ENCODE results near the gene MRPL9. TPM values are rescaled to one million over a fixed set of nuclear protein-coding genes. Genes with fewer than 3 reads are reported as not detected.

Gene MRPL9
- total RNA-seq, 1 donor from 2014 or later: 58.5 TPM

DNA sequence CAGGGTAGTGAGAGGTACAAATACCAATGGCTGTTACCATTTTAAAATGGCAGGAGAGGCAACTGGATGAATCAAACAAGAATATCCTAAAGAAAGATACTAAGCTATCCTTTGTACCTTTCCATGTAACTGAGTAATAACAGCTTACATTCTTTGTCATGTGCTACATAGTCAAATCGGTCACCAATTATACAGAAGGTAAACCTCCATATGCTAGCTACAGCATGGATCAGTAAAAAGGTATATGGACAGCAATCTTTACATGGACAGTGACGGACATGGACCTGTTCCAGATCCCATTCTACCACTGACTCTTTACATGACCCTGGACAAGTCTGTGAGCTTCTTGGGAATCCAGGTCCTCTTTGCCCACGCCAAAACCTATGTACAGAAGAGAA, 13.4 kb upstream of the MRPL9 start:
- H3K9me3 Mint-ChIP-seq (ENCODE audit: unreplicated experiment): peaks cover 3% of the 10 kb centered on the region
- no peak overlapping the region for H3K4me3 Mint-ChIP-seq (ENCODE audit: unreplicated experiment)
- Histone ChIP-seq H3K4me1 (ENCODE audit: insufficient read depth, low read length) (no peaks in the 10 kb centered on the region), H3K4me2 (ENCODE audit: low read length) (no peak overlapping the region), H3K79me2 (ENCODE audit: insufficient read depth, low read length) (no peaks in the 10 kb centered on the region), H3K9me3 (ENCODE audit: insufficient read depth, low read depth, low read length) (no peaks in the 10 kb centered on the region), H3K27me3 (ENCODE audit: insufficient read depth, low read length) (no peaks in the 10 kb centered on the region), H2AFZ (ENCODE audit: low read depth, low read length) (no peak overlapping the region), H3K9ac (ENCODE audit: low read length) (no peak overlapping the region), H3K27ac (ENCODE audit: low read depth, low read length) (no peak overlapping the region), H3K36me3 (ENCODE audit: insufficient read depth, low read length) (no peaks in the 10 kb centered on the region), H3K4me3 (ENCODE audit: insufficient read depth, low read depth, low read length) (no peak overlapping the region), H4K20me1 (ENCODE audit: insufficient read depth, low read length) (no peaks in the 10 kb centered on the region)
- H3K4me1 Mint-ChIP-seq (ENCODE audit: low read depth, unreplicated experiment): peaks cover 2% of the 10 kb centered on the region
- no peaks in the 10 kb centered on the region for H3K27me3 Mint-ChIP-seq (ENCODE audit: low read depth, unreplicated experiment)
- peaks cover 13% of the 10 kb centered on the region for H3K36me3 Mint-ChIP-seq (ENCODE audit: low read depth, unreplicated experiment)
- TF ChIP-seq, protein P1, sequence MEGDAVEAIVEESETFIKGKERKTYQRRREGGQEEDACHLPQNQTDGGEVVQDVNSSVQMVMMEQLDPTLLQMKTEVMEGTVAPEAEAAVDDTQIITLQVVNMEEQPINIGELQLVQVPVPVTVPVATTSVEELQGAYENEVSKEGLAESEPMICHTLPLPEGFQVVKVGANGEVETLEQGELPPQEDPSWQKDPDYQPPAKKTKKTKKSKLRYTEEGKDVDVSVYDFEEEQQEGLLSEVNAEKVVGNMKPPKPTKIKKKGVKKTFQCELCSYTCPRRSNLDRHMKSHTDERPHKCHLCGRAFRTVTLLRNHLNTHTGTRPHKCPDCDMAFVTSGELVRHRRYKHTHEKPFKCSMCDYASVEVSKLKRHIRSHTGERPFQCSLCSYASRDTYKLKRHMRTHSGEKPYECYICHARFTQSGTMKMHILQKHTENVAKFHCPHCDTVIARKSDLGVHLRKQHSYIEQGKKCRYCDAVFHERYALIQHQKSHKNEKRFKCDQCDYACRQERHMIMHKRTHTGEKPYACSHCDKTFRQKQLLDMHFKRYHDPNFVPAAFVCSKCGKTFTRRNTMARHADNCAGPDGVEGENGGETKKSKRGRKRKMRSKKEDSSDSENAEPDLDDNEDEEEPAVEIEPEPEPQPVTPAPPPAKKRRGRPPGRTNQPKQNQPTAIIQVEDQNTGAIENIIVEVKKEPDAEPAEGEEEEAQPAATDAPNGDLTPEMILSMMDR (IDR thresholded peaks at IDR 0.05; ENCODE audit: insufficient read depth, low read depth, low read length): no peak
- no peak for TF ChIP-seq EZH2 (IDR thresholded peaks at IDR 0.05; ENCODE audit: insufficient read depth, low read length)
- DNase-seq (ENCODE audit: low read depth) (no peak), FAIRE-seq (no peak)
- no peak overlapping the region for H3K27ac Mint-ChIP-seq (ENCODE audit: unreplicated experiment)

GRCh38 chr1:151775894-151776664, 12.8 kb upstream of the MRPL9 start:
- H3K27ac ChIP-seq (ENCODE audit: low read depth, low read length): no peak overlapping the region
- H3K4me1 Mint-ChIP-seq (ENCODE audit: low read depth, unreplicated experiment): peaks cover 2% of the 10 kb centered on the region
- no peaks in the 10 kb centered on the region for H3K9me3 ChIP-seq (ENCODE audit: insufficient read depth, low read depth, low read length)
- no peak overlapping the region for H2AFZ ChIP-seq (ENCODE audit: low read depth, low read length)
- H3K4me1 ChIP-seq (ENCODE audit: insufficient read depth, low read length): no peaks in the 10 kb centered on the region
- H3K4me3 Mint-ChIP-seq (ENCODE audit: unreplicated experiment): no peak overlapping the region
- H3K27ac Mint-ChIP-seq (ENCODE audit: unreplicated experiment): no peak overlapping the region
- no peaks in the 10 kb centered on the region for H3K36me3 ChIP-seq (ENCODE audit: insufficient read depth, low read length)
- no peak overlapping the region for H3K4me2 ChIP-seq (ENCODE audit: low read length)
- no peak overlapping the region for H3K4me3 ChIP-seq (ENCODE audit: insufficient read depth, low read depth, low read length)
- FAIRE-seq: no peak
- H3K27me3 Mint-ChIP-seq (ENCODE audit: low read depth, unreplicated experiment): no peaks in the 10 kb centered on the region
- H3K27me3 ChIP-seq (ENCODE audit: insufficient read depth, low read length): no peaks in the 10 kb centered on the region
- peaks cover 16% of the 10 kb centered on the region for H3K36me3 Mint-ChIP-seq (ENCODE audit: low read depth, unreplicated experiment)
- H3K9me3 Mint-ChIP-seq (ENCODE audit: unreplicated experiment): peaks cover 3% of the 10 kb centered on the region
- no peak for DNase-seq (ENCODE audit: low read depth)
- no peaks in the 10 kb centered on the region for H3K79me2 ChIP-seq (ENCODE audit: insufficient read depth, low read length)
- H4K20me1 ChIP-seq (ENCODE audit: insufficient read depth, low read length): no peaks in the 10 kb centered on the region
- no peak overlapping the region for H3K9ac ChIP-seq (ENCODE audit: low read length)
- TF ChIP-seq EZH2 (IDR thresholded peaks at IDR 0.05; ENCODE audit: insufficient read depth, low read length): no peak
- TF ChIP-seq, protein P1 (IDR thresholded peaks at IDR 0.05; ENCODE audit: insufficient read depth, low read depth, low read length): no peak

GRCh38 chr1:151774256-151774922, 11.1 kb upstream of the MRPL9 start:
- FAIRE-seq: no peak

More at GRCh38 chr1:151774256-151774922, 11.1 kb upstream of the MRPL9 start:
- H3K4me3 ChIP-seq (ENCODE audit: insufficient read depth, low read depth, low read length): no peak overlapping the region
- H3K36me3 Mint-ChIP-seq (ENCODE audit: low read depth, unreplicated experiment): peaks cover 20% of the 10 kb centered on the region
- no peak overlapping the region for H3K9ac ChIP-seq (ENCODE audit: low read length)
- H3K9me3 Mint-ChIP-seq (ENCODE audit: unreplicated experiment): peaks cover 3% of the 10 kb centered on the region
- DNase-seq (ENCODE audit: low read depth): no peak
- H3K4me3 Mint-ChIP-seq (ENCODE audit: unreplicated experiment): no peak overlapping the region
- no peak overlapping the region for H3K27ac Mint-ChIP-seq (ENCODE audit: unreplicated experiment)
- H3K27ac ChIP-seq (ENCODE audit: low read depth, low read length): no peak overlapping the region
- H3K9me3 ChIP-seq (ENCODE audit: insufficient read depth, low read depth, low read length): no peaks in the 10 kb centered on the region
- no peak overlapping the region for H3K4me2 ChIP-seq (ENCODE audit: low read length)
- H3K27me3 Mint-ChIP-seq (ENCODE audit: low read depth, unreplicated experiment): no peaks in the 10 kb centered on the region
- no peaks in the 10 kb centered on the region for H3K27me3 ChIP-seq (ENCODE audit: insufficient read depth, low read length)
- peaks cover 2% of the 10 kb centered on the region for H3K4me1 Mint-ChIP-seq (ENCODE audit: low read depth, unreplicated experiment)
- no peaks in the 10 kb centered on the region for H3K79me2 ChIP-seq (ENCODE audit: insufficient read depth, low read length)
- no peaks in the 10 kb centered on the region for H4K20me1 ChIP-seq (ENCODE audit: insufficient read depth, low read length)
- no peaks in the 10 kb centered on the region for H3K4me1 ChIP-seq (ENCODE audit: insufficient read depth, low read length)
- no peaks in the 10 kb centered on the region for H3K36me3 ChIP-seq (ENCODE audit: insufficient read depth, low read length)
- H2AFZ ChIP-seq (ENCODE audit: low read depth, low read length): peak overlapping the region; percentile 7
- TF ChIP-seq, protein P1 (IDR thresholded peaks at IDR 0.05; ENCODE audit: insufficient read depth, low read depth, low read length): no peak
- TF ChIP-seq EZH2 (IDR thresholded peaks at IDR 0.05; ENCODE audit: insufficient read depth, low read length): no peak

All from astrocyte (in vitro differentiated cells and primary cell).